ENCODE measurements around the gene SHISA5. TPM values are rescaled to one million over a fixed set of nuclear protein-coding genes. Genes with fewer than 3 reads are reported as not detected.

SHISA5 gene
- total and polyA plus RNA-seq, 2 of the 8 experiments (the other 6 are each of a cell fraction or from before 2014, with no cell fraction given): 196 to 315 TPM

DNA sequence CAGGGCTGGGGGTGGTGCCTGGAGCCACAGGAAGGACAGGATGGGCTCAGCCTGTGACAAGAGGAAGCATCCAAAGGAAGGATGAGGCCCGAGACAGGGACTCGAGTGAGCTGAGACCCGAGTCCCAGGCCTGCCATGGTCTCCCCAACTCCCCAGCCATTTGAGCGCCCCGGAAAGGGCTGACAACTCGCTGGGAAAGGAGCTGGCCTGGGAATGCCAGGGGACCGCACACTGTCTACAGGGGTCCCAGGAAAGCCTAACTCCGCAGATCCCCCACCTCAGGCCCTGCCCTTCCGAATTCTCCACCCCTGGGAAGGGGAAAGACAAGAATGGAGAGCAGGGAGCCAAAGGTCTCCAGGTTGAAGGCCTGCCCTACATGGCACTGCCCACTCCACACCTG lies 21.0 kb upstream of the SHISA5 start:
- no peaks in the 10 kb centered on the region for H3K23me2 ChIP-seq (ENCODE audit: low read depth, low read length)
- WGBS, 2 experiments (ENCODE audit: extremely low coverage in 1 of 2, insufficient coverage in 1 of 2, insufficient read length in 1 of 2, insufficient replicate concordance in 2 of 2, low coverage in 1 of 2, low lambda C conversion rate in 2 of 2, missing lambda C conversion rate in 1 of 2): 92% methylated on average over 9 of the region's 9 CpGs; no CpG with 5 or more reads in 1 of the 2 experiments
- no peak overlapping the region for H3K23ac ChIP-seq (ENCODE audit: insufficient read length)
- no peak overlapping the region for H3K4me2 ChIP-seq (ENCODE audit: insufficient read depth in 1 of 2, low read depth in 2 of 2, low read length in 2 of 2)
- no peak overlapping the region for H2BK20ac ChIP-seq (ENCODE audit: low read length)
- H3K79me1 ChIP-seq (ENCODE audit: low read depth, low read length): no peaks in the 10 kb centered on the region
- H4K8ac ChIP-seq (ENCODE audit: extremely low read depth, insufficient read depth, low read length): no peak overlapping the region
- H3K14ac ChIP-seq (ENCODE audit: insufficient read length): no peak overlapping the region
- no peaks in the 10 kb centered on the region for H3K27me3 ChIP-seq (replicated peaks in 1 of 4; ENCODE audit: control insufficient read depth in 3 of 4, extremely low read depth in 1 of 4, insufficient read depth in 3 of 4, low read length in 3 of 4)
- no peak overlapping the region for H3K9ac ChIP-seq (replicated peaks in 1 of 4; ENCODE audit: extremely low read depth in 1 of 4, low read depth in 3 of 4, low read length in 3 of 4)
- no peak overlapping the region for H2AK5ac ChIP-seq (ENCODE audit: low read depth, low read length)
- no peak overlapping the region for H3K18ac ChIP-seq (ENCODE audit: extremely low read depth, low read length)
- H2BK5ac ChIP-seq (ENCODE audit: low read depth, low read length): no peak overlapping the region
- DNase-seq (ENCODE audit: low read depth in 1 of 2, low spot score in 2 of 2) (no peak), FAIRE-seq (no peak)
- no peak overlapping the region for H3K4me3 ChIP-seq (ENCODE audit: extremely low read depth in 1 of 4, insufficient read depth in 2 of 4, low read depth in 3 of 4, low read length in 4 of 4)
- no peak overlapping the region for H2BK12ac ChIP-seq (ENCODE audit: low read depth, low read length)
- no peak overlapping the region for H2BK120ac ChIP-seq (replicated peaks; ENCODE audit: low read depth, low read length)
- no peak overlapping the region for H3K4ac ChIP-seq (replicated peaks; ENCODE audit: insufficient read length, low read depth, low read length)
- H3K79me2 ChIP-seq (ENCODE audit: control insufficient read depth in 1 of 2, insufficient read depth in 2 of 2, low read length in 2 of 2): no peaks in the 10 kb centered on the region
- H2AFZ ChIP-seq (ENCODE audit: low read length): no peak overlapping the region
- peaks cover 2 to 8% (median 6%) of the 10 kb centered on the region in 4 experiments; a peak in 7 of 8 replicates for H3K36me3 ChIP-seq (ENCODE audit: control insufficient read depth in 2 of 4, insufficient read depth in 4 of 4, low read length in 3 of 4)
- no peak overlapping the region for H3K27ac ChIP-seq (ENCODE audit: low read depth, low read length)
- no peaks in the 10 kb centered on the region for H3K9me3 ChIP-seq (ENCODE audit: insufficient read depth in 2 of 2, low read depth in 1 of 2, low read length in 1 of 2)
- no peaks in the 10 kb centered on the region for H3K4me1 ChIP-seq (replicated peaks in 1 of 4; ENCODE audit: control insufficient read depth in 3 of 4, insufficient read depth in 4 of 4, low read length in 3 of 4)
- no peak overlapping the region for H3K56ac ChIP-seq (replicated peaks; ENCODE audit: insufficient read length, low read depth, low read length)
- H4K5ac ChIP-seq (ENCODE audit: insufficient read length, low read depth, low read length): no peak overlapping the region
- POLR2A ChIA-PET (ENCODE audit: partially characterized antibody): interaction anchor here (1.4 to 1.6 kb wide), 2 partner anchors 8 to 85 kb away, joined by 3 to 4 read pairs; partner anchors contain the start of genes CCDC51 and TMA7
- H2BK15ac ChIP-seq (ENCODE audit: low read length): no peak overlapping the region
- CTCF ChIA-PET (ENCODE audit: partially characterized antibody): interaction anchor here (1.0 to 1.4 kb wide), 4 partner anchors 8 to 60 kb away, joined by 3 to 4 read pairs (median 3); no protein-coding TSS in a partner anchor
- H4K91ac ChIP-seq (replicated peaks; ENCODE audit: insufficient read length, low read length): no peak overlapping the region
- H4K20me1 ChIP-seq (replicated peaks in 1 of 2; ENCODE audit: control insufficient read depth in 1 of 2, insufficient read depth in 2 of 2, low read length in 2 of 2): peaks cover 2 to 3% of the 10 kb centered on the region in 2 experiments

All from H1 (cell line).